ENCODE results near the gene ATG13.

DNA sequence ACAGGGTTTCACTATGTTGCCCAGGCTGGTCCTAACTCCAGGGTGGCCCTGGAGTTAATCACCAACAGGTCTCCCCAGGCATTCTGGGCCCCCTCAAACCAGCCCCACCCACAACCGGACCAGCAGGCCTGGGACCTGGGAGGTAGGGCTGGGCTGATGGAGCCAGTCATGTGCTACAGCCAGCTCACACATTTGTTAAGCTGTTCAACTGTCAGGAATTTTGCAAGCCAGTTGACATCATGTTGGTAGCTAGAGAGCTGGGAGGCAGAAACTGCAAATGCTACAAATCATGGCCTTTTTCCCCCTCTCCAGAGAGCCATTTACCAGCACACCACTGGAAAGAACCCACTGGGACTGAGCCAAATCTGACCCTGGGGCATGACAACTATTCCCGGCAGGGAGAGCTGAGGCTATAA is 76.3 kb downstream of the ATG13 start:
- TF ChIP-seq, protein P1, sequence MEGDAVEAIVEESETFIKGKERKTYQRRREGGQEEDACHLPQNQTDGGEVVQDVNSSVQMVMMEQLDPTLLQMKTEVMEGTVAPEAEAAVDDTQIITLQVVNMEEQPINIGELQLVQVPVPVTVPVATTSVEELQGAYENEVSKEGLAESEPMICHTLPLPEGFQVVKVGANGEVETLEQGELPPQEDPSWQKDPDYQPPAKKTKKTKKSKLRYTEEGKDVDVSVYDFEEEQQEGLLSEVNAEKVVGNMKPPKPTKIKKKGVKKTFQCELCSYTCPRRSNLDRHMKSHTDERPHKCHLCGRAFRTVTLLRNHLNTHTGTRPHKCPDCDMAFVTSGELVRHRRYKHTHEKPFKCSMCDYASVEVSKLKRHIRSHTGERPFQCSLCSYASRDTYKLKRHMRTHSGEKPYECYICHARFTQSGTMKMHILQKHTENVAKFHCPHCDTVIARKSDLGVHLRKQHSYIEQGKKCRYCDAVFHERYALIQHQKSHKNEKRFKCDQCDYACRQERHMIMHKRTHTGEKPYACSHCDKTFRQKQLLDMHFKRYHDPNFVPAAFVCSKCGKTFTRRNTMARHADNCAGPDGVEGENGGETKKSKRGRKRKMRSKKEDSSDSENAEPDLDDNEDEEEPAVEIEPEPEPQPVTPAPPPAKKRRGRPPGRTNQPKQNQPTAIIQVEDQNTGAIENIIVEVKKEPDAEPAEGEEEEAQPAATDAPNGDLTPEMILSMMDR (conservative IDR thresholded peaks at IDR 0.05) = no peak
- TF ChIP-seq ZFX (IDR thresholded peaks at IDR 0.05) = no peak

Measured in C4-2B (cell line).